ENCODE results near the gene ANTXR1. TPM values are rescaled to one million over a fixed set of nuclear protein-coding genes. Genes with fewer than 3 reads are reported as not detected.

Gene ANTXR1
- total RNA-seq, 1 experiment from 2014 or later = 25.7 TPM

DNA sequence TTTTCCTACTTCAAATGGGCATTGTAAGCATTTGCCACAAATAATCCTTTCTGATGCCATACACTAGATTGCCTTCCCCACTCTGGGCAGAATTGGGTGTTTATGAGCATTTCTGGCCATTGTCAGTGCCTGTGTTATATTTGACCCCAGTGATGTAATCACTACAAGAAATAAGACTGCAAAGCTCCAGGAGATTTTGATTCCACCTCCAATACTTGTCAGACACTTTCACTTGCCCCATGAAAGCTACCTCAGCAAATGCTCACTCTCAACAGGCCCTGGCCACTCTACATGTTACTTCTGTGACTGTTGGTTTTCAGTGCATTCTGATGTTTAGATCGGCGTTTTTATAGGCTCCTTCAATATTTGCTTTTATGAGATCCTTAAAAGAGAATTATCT lies 239.0 kb downstream of the ANTXR1 start:
- ATAC-seq (no peak), DNase-seq (ENCODE audit: low read depth, low spot score) (no peak)
- no peaks in the 10 kb centered on the region for H3K36me3 ChIP-seq (ENCODE audit: control insufficient read depth in 1 of 2, insufficient read depth in 2 of 2, low read length in 2 of 2)
- H2AFZ ChIP-seq (ENCODE audit: low read depth, low read length, poor library complexity, severe bottlenecking) = no peak overlapping the region
- no peaks in the 10 kb centered on the region for H3K9me3 ChIP-seq (ENCODE audit: control insufficient read depth in 1 of 2, insufficient read depth in 1 of 2, low read depth in 1 of 2, low read length in 2 of 2)
- POLR2A ChIA-PET = no interaction called here
- no peaks in the 10 kb centered on the region for H3K79me2 ChIP-seq (ENCODE audit: insufficient read depth, low read length)
- TF ChIP-seq ZNF274 (IDR thresholded peaks at IDR 0.05; ENCODE audit: low read depth, low read length) (no peak), EZH2phosphoT487 (IDR thresholded peaks at IDR 0.05; ENCODE audit: borderline replicate concordance) (no peak), SIN3A (IDR thresholded peaks at IDR 0.05; ENCODE audit: low read depth) (no peak), SRF (IDR thresholded peaks at IDR 0.05; ENCODE audit: low read depth) (no peak), YY1 (IDR thresholded peaks at IDR 0.05; ENCODE audit: extremely low read depth, insufficient replicate concordance, low read depth, low read length) (no peak), EGR1 (IDR thresholded peaks at IDR 0.05; ENCODE audit: low read depth) (no peak), POLR2AphosphoS5 (IDR thresholded peaks at IDR 0.05; ENCODE audit: low read depth, low read length) (no peak), ELF1 (IDR thresholded peaks at IDR 0.05; ENCODE audit: borderline replicate concordance, low read depth) (no peak), JUND (IDR thresholded peaks at IDR 0.05) (no peak), MAX (IDR thresholded peaks at IDR 0.05) (no peak), CEBPB (IDR thresholded peaks at IDR 0.05; ENCODE audit: low read depth) (no peak), TCF7L2 (IDR thresholded peaks at IDR 0.05; ENCODE audit: borderline replicate concordance, extremely low read depth, insufficient read depth, insufficient read length) (no peak), ATF3 (IDR thresholded peaks at IDR 0.05) (no peak), FOSL1 (IDR thresholded peaks at IDR 0.05; ENCODE audit: low read depth) (no peak), POLR2A (IDR thresholded peaks at IDR 0.05; ENCODE audit: borderline replicate concordance, extremely low read depth, insufficient read depth, insufficient read length) (no peak), SP1 (IDR thresholded peaks at IDR 0.05; ENCODE audit: low read depth) (no peak), CBX3 (IDR thresholded peaks at IDR 0.05; ENCODE audit: low read depth) (no peak), CTCF (IDR thresholded peaks at IDR 0.05 in 2 of 3, conservative IDR thresholded peaks at IDR 0.05 in 1 of 3; ENCODE audit: borderline replicate concordance in 1 of 3, insufficient read depth in 1 of 3, low read depth in 2 of 3, low read length in 2 of 3) (no peak), ZFX (IDR thresholded peaks at IDR 0.05) (no peak)
- RAD21 ChIA-PET (ENCODE audit: low non-redundant PET in 1 of 2, low total read pairs in 2 of 2, uncharacterized antibody in 2 of 2, unreplicated experiment in 2 of 2) = no interaction called here
- no peak overlapping the region for H3K27ac ChIP-seq (ENCODE audit: low read depth, low read length)
- no peaks in the 10 kb centered on the region for H4K20me1 ChIP-seq (ENCODE audit: insufficient read depth)
- H3K4me2 ChIP-seq (ENCODE audit: low read length) = no peak overlapping the region
- intact Hi-C loops (cut with micrococcal nuclease) = no loop called here
- no peak overlapping the region for H3K4me3 ChIP-seq (replicated peaks in 1 of 2; ENCODE audit: low read depth in 1 of 2, low read length in 2 of 2)
- no peaks in the 10 kb centered on the region for H3K27me3 ChIP-seq (ENCODE audit: insufficient read depth, low read length)
- H3K4me1 ChIP-seq (ENCODE audit: control insufficient read depth in 1 of 2, insufficient read depth in 2 of 2, low read length in 2 of 2) = no peaks in the 10 kb centered on the region
- H3K9ac ChIP-seq (ENCODE audit: low read length) = no peak overlapping the region
- H3K9me2 ChIP-seq (ENCODE audit: insufficient read depth) = no peaks in the 10 kb centered on the region
- BruUV-seq (replicated peaks) = no TSS peak
- CTCF ChIA-PET = no interaction called here

Measured in HCT116 (cell line).